ENCODE results near the gene DPYD.

DPYD gene

DNA sequence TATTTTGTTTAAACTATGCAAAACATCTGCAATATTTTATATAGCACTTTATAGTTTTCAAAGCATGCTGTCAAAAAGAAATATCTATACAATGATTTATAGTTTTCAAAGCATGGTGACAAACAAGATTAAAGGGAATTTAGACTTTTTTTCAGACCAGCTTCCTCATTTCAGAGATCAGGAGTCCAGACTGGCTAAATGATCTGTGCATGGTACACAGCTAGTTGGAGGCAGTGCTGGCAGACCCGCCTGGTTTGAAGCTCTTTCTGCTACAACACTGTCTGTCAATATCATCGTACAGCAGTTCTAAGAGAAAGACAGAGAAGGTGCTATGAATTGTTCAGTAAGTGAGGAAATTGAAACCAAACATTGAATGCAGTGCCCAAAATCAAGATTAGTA lies 720.2 kb downstream of the DPYD start:
- no peak for DNase-seq (ENCODE audit: low spot score)

DNA sequence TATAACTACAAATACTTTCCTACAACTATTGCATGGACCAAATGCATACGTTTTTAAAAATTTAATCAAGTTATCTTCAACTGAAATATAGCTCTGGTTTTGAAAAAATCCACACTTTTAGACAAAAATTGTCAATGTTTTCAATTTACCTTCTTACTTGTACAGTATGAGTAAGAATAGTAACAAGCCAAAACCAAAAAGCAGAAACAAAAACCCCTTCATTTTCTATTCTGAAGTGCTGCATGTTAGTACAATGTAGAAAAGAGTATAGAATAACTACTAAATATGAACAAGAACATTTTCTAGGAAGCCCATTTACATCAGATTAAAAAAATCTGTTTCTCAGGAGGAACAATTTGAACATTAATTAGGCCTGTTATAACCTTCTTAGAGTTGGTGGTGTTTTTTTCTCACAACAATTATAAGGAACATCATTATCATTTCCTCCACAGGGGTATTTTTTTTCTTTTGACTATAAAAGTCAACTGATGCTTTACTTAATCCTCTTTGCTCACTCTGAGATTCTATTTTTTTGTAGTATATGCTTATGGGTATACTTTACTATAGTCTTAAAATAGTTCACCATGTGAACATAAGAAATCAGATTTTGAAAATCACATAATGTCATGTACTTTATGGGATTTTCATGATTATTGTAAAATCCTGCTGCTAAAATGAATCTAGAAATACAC lies 723.9 kb downstream of the DPYD start:
- no peak for DNase-seq (ENCODE audit: low spot score)

DNA sequence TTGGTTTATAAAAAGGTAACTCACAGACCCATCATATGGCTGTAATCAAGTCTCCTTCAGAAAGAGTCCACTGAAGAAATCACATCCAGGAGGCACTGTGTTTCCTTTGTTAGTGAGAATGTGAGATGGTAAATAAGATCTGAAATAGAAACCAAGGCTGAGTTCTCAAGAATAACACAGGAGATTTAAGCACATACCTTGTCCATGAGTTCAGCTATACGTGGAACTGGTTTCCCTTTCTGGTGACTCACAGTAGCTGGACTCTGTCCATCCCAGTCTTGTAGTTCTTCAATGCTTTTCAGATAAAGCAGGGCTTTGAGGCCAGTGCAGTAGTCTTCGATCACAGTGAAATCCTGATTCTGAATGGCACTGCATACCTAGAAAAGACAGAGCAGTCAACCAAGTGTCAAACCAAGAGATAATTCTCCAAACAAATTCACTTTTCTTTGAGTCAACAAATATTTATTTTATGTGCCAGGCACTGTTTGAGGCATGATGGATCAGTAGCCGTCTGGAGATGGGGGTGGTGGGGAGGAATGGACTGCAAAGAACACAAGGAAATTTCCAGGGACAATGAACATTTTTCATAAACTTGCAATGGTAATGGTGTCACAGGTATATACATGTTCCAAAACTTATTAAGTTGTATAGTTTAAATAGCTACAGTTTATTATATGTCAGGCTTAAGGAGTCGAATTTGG lies 727.8 kb downstream of the DPYD start:
- peak; percentile 33 for DNase-seq (ENCODE audit: low spot score)

DNA sequence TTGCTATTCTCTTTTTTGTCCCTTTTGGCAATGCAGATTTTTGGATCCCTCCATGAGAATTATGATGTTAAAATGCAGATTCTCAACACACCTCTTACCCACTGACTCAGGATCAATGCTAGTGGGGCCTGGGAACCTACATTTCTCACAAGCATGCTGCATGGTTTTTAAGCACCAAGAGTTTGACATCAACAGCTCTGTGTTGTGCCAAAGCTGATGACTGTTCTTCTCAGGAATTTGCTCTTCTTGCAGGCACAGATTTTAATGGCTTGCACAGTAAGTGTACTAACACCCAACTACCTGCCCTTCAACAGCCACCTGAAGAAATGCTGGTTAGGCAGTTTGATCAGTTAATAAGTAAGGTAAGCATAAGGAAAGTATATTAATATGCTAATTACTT lies 730.5 kb downstream of the DPYD start:
- DNase-seq (ENCODE audit: low spot score), result no peak

DNA sequence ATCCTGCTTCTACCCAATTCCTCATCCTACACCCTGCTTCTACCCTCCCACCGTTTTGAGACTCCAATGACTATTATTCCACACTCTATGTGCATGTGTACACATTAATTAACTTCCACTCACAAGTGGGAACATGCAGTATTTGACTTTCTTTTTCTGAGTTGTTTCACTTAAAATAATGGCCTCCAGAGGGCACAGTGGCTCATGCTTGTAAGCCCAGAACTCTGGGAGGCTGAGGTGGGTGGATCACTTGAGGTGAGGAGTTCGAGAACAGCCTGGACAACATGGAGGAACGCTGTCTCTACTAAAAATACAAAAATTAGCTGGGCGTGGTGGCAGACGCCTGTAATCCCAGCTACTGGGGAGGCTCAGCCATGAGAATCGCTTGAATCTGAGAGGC lies 734.5 kb downstream of the DPYD start:
- DNase-seq (ENCODE audit: low spot score), result no peak

DNA sequence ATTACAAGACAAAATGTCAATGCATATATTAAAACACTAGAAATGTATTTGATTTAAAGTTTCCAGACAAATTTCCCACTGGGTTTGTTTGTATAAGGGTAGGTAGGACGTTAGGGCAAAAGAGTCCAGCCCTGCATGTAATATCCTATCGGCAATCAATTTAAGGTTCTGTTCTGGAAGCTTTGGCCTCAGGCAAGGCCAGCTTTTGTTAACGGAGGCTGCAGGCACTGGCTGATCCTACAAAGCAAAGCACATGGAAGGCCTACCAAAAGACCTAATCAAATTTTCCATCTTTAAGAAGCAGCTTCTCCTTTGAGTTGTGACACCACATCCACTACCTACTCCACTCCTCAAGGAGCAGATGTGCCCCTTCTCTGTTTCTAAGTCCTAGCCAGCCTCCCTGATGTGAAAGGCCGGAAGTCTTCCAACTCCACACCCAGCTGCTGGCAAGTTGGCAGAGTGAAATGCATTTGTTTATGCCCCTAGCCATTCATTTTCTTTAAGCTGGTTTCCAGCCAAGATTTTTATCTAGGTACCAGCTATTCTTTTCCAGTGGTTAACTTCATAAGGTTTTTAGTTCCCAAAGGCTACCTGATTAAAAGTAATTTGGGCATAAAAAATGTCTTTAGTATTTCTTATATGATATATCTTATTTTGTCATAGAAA lies 746.7 kb downstream of the DPYD start:
- DNase-seq (ENCODE audit: low spot score), result no peak

DNA sequence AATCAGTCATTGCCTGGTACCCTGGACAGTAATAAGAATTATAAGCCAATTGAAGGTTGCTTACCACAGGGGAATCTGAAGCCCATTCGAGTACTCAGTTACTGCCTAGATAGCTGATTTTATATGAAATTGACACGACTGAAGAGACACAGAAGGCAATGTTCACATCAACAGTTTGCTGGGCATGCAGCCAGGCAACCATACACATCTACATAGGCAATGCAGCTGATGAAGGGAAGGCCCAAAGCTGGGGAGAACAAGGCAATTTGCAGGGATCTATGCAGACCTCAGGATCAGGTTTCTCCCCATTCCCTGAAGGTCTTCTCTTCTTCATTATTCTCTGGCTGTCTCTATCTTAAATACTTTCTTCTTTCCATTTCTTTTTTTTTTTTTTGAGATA lies 750.5 kb downstream of the DPYD start:
- DNase-seq (ENCODE audit: low spot score), result no peak

DNA sequence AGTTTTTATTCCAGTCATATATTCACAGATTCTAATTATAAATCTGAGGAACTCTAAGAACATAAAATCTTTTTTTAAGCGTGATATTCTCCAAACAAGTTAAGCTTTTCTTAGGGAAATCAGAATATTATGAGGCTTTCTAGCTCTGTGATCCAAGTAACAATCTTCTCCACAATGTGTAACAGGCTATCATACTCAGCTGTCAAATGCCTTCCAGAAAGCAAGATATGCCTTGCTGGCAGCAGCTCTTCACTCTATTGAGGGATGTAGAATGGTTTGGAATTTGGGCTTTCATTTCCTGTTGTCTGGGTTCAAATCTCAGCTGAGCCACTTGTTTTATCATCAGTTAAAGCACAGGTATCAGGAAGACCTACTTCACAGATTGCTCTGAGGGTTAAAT lies 752.8 kb downstream of the DPYD start:
- DNase-seq (ENCODE audit: low spot score), result no peak

DNA sequence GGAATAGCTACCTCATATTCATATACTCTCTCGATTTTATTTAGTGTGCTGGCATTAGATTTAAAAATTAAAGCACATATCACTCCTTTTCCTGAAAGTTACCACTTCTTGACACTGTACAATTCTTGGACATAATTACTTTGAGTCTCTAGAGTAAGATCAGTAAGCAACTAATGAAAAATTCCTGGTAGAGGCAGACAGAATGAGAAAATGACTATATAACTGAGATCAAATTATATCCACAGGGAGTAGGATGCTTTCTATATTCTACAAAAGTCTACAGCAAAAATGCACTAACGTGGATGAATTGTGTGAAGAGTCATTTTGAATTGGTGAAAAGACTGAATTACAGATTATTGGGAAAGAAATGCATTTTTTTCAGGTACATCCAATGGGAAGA lies 753.6 kb downstream of the DPYD start:
- no peak for DNase-seq (ENCODE audit: low spot score)

DNA sequence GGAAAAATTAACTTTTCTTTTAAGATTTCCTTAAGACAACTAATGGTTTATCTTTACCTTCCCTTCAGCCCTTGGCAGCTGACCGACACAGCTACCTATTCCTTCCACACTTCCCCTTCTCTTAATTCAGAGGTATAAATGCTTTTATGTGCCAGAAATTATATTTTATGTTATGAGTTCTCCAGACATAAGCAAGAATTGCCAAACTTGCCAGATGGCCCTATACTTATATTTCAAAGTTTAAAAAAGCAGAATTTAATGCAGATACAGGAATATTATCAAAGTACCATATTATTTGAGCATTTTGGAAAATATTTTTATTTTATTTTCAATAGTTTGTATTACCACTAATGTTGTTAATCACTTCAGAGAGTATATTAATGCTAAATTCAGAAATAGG lies 754.2 kb downstream of the DPYD start:
- DNase-seq (ENCODE audit: low spot score), result no peak

DNA sequence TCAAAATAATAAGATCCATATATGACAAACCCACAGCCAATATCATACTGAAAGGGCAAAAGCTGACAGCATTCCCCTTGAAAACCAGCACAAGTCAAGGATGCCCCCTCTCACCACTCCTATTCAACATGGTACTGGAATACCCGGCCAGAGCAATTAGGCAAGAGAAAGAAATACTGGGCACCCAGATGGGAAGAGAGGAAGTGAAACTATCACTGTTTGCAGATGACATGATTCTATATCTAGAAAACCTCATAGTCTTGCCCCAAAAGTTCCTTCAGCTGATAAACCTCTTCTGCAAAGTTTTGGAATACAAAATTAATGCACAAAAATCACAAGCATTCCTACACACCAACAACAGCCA lies 756.6 kb downstream of the DPYD start:
- no peak for DNase-seq (ENCODE audit: low spot score)

DNA sequence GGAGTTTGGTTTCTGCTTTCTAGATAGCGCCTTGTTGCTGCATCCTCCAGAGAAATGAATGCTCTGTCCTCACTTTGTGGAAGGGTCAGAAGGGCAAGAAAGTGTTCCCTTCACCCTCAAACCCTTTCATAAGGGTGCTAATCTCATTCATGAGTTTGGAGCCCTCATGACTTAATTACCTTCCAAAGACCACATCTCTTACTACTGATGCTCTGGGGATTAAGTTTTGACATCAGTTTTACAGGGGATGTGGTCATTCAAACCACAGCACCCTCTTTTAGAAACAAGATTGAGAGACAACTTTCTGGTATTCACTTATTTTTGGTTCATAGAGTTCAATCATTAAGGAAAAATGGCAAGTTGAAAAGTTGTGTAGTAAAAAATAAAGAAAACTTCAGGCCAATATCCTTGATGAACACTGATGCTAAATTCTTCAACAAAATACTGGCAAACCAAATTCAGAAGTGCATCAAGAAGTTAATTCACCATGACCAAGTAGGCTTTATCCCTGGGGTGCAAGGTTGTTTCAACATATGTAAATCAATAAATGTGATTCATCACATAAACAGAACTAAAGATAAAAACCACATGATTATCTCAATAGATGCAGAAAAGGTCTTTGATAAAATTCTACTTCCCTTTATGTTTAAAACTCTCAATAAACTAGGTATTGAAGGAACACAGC lies 757.1 kb downstream of the DPYD start:
- DNase-seq (ENCODE audit: low spot score), result no peak

DNA sequence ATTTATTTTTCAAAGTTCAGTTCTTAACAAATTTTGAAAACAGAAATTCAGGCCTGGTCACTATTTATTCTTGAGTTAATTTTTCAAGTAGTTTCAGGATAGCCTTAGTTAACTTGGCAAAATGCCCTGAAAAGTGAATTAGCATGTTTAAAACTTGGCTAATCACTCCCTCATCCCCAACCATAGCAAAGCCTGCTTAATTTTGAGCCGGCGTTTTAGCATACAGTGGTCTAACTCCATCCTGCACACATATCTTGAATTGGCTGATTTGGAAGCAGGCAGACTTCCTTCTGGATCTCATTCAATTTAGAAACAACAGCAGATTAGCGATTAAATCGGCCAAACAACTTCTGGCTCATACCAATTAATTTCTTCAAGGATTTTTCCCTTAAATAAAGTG lies 760.0 kb downstream of the DPYD start:
- DNase-seq (ENCODE audit: low spot score), result no peak

DNA sequence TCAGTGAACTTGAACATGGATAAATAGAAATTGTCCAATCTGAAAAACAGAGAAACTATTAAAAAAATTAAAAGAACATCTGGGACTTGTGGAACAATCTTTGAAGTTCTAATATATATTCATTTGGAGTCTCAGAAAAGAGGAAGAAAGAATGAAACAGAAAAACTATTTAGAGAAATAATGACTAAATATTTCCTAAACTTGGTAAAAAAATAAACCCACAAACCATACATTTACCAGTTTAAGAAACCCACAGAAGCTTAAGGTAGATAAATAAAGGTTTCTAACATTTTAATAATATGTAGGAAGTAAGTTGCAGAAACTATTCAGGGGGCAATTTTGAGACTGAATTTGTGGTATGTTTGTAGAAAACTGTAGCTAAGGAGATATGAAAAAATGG lies 761.5 kb downstream of the DPYD start:
- DNase-seq (ENCODE audit: low spot score), result no peak

DNA sequence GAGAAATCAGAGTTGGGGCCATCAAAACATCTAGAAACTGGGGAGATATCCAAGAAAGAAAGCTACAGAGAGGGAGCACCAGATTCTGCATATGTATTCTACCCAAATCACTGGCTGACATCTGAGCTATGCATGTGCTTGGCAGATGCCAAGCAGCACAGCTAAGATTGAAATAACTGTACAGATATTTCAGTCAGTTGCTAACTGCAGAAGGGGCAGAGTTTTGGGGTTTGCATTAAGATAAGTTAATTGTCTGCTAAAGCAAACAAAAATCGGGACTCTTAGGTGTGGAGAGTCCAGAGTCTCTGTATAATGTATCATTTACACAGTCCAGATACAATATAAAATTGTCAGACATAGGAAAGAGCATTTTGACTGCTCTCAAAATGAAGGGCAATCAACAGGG lies 762.1 kb downstream of the DPYD start:
- DNase-seq (ENCODE audit: low spot score), result no peak

DNA sequence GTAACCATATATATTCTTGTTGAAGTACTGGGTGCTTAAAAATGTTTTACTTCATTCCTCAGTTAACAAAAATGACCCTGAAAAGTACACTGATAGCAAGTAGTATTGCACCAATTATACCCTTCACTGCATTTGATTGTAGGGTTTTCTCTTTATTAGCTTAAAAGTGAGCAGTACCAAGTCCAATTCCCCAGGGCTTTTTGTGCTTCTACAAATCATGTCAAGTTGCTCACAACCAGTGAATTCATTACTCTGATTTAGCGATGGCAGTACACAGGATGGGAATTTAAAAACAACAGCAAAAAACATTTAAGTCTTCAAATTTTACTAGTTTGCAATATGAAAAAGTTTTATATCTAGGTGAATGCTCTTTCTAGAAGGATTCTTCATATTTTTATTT lies 762.8 kb downstream of the DPYD start:
- DNase-seq (ENCODE audit: low spot score), result no peak

DNA sequence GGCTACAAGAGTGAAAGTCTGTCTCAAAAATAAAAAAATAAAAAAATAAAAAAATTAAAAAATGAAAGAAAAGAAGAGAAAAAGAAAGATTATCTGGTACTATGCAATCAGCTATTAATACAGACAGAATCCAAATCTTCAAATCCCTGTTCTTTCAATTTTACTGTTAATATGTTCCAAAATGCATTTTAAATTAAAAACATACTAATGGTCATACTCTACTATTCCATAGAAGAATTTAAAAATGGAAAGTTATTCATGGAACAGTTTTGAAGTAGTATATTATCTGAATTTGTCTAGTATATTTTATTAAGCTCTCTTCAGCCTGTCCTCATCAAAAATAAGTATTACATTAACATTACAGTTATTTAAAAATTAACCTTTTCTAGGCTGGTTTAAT lies 769.2 kb downstream of the DPYD start:
- DNase-seq (ENCODE audit: low spot score), result no peak

DNA sequence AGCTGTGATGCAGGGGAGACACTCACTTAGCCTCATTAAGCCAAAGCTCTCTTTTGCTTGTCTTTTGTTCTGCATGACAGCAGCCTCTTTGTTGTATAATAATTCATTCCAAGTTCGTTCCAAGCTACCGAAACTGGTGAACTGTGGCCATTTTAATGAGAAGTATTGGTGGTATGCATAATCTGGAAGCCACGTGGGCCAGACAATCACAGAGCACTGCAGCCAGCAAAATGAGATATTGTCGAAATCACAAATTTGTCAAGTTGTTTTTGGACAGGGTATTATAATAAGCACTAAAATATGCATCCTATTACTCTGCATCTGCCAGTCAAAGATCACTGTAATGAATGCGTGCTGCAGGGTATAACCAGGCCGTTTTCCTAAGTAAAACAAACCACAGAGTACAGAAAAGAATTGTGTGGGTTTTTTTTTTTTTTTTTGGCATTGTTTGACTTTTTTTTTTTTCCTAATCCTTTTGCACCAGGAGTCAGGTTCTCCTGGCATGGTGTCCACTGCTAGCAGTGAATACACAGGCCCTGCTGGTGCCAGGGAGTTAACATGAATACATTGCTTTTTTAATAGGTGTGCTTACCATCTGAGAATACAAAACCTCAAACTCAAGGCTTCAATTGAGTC lies 775.4 kb downstream of the DPYD start:
- DNase-seq (ENCODE audit: low spot score), result peak; percentile 39

DNA sequence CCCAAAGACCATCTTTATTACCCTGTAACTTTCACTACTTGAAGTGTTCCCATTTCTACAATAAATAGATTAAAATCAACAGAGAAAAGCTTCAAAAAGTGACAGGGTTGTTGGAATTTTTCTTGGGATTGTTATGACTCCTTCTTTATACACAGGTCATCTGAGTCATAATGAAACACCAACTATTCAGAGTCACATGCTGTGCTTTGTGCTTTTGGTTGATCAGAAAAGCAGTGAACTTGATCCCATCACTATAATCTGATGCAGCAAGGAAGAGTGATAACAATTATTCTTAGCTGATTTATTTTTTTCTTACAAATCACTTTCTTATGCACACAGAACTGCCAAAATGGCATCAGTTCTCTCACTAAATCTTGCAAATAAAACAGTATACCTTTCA lies 776.3 kb downstream of the DPYD start:
- DNase-seq (ENCODE audit: low spot score), result peak; percentile 2

DNA sequence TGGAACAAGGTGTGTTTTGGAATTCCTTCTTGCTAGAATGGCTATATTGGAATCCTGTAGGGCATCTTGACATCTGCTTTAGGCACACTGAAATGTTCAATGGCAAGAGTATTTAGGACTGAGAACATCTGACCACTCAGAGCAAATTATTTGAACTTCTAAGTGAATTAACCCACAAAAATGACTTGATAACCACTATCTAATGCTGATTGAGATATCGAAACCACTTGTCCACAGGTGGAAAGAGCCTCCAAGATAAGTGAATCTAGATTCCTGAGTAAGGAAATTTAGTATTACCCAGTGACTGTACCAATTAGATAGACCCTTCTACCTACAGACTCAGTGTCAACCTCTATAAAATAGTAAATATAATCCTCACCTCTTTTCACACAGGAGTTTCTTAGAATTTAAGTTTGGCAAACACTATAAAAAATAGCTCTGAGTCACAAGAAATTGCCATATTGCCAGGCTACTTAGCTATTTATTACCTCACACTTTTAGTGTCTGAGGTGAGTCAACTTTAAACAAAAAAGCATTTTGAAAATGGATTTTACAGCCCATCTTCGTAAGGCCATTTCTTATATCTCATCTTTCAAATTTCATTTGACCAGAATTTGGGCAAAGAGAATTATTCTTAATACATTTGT lies 777.5 kb downstream of the DPYD start:
- DNase-seq (ENCODE audit: low spot score), result no peak

DNA sequence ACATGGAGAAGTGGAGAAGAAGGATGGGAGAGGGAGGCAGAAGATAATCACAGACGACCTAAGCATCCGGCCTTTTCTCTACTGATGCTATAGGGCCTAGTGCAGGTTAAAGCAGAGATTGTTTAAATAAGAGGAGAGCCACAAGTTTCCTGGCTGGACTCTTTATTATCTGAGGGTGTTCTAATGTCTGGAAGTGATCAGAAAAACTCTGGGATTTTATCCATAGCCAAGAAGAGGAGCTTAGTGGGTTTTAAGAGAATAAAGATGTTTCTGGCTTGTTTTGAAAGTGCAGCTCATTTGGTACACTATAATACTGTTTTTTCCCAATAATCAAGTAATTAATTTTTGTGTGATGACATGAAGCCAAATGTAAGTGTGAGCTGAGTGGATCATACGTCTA lies 780.2 kb downstream of the DPYD start:
- no peak for DNase-seq (ENCODE audit: low spot score)

DNA sequence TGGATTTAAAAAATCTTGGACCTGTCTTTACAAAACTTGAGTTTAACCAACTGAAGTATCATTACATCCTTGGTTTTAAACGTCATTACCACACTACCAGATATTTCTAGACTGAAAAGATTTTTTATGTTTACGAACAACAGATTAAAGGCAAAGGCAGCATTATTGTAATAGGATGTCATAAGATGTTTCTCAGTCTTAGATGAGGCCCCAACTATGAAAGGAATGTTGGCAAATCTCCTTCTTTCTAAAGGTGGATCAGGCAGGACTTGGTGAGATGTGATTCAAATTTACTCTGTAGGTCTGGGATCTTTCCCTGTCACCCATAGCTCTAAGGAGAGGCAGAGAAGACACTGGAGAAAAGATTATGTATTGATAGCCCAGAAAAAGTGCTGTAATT lies 781.3 kb downstream of the DPYD start:
- DNase-seq (ENCODE audit: low spot score), result no peak

Measured in COLO829 (cell line).